HepG2 (cell line): ENCODE results near the gene SERINC5. TPM values are rescaled to one million over a fixed set of nuclear protein-coding genes. Genes with fewer than 3 reads are reported as not detected.
"Not testable (repeated sequence)": the region's sequence is repeated elsewhere in the genome, so short reads cannot be mapped to it uniquely, and the experiment has no call there.

Experiments used
- ATAC-seq: fragments of 200-7000 bp; cut with Tn5 transposase; 3 replicates; pipeline ENCODE4 v1.9.1; 2020; ENCODE audit warnings: mild to moderate bottlenecking, moderate library complexity
- BruUV-seq: library from RNA; stranded (reverse); fragments of 400-500 nt; replicated peaks from 2 replicates; lab custom pipeline; 2021; lab: Mats Ljungman, UMichigan
- CTCF ChIA-PET: fragments of 300-600 bp; formaldehyde crosslinking; extraction: SDS; loops from one replicate; lab custom pipeline; 2021; ENCODE audit warnings: low total read pairs, inconsistent platforms, low intra/inter-chr PET ratio; lab: Yijun Ruan, JAX
- POLR2A ChIA-PET: fragments of 350-600 bp; sonication (Branson Sonifier 250); formaldehyde crosslinking; loops from one replicate; lab custom pipeline; 2020; ENCODE audit warnings: antibody characterized with exemption, inconsistent platforms; lab: Yijun Ruan, JAX
- DNase-seq: peaks from one replicate; pipeline ENCODE4 v3.0.0-alpha.2; 2015; ENCODE audit warnings: low spot score
- FAIRE-seq: peaks from 3 replicates; lab custom pipeline; 2011; peaks lifted over from hg19 to GRCh38; lab: Jason Lieb, UNC
- H2AFZ ChIP-seq: one replicate; pipeline ENCODE4 v1.6.1; 2011; ENCODE audit warnings: low read length, inconsistent platforms
- H3K27ac ChIP-seq: fragments of 300-600 bp; 3 replicates; pipeline ENCODE4 v1.8.0; 2011; ENCODE audit warnings: mixed run types, mild to moderate bottlenecking, mixed read lengths, low read length, inconsistent platforms; ENCODE audit not compliant: insufficient read depth; ENCODE audit errors: extremely low read length
- H3K27me3 ChIP-seq, 2 experiments: fragments of 200-600 bp in 1 of 2; 2 replicates in 1 of 2; 3 replicates in 1 of 2; pipeline versions ENCODE4 v1.6.0 to v1.8.0; 2011; ENCODE audit warnings: low read length in 2 of 2, mild to moderate bottlenecking in 2 of 2, moderate library complexity in 2 of 2, inconsistent platforms in 1 of 2; ENCODE audit not compliant: insufficient read depth in 2 of 2, control insufficient read depth in 1 of 2
- H3K36me3 ChIP-seq, 2 experiments: fragments of 200-600 bp in 1 of 2; replicated peaks in 1 of 2; 2 replicates in 1 of 2; 3 replicates in 1 of 2; pipeline versions ENCODE4 v1.5.1 to v1.8.0; 2011; ENCODE audit warnings: low read length in 2 of 2, inconsistent platforms in 1 of 2; ENCODE audit not compliant: insufficient read depth in 2 of 2, control insufficient read depth in 1 of 2
- H3K4me1 ChIP-seq: 2 replicates; pipeline ENCODE4 v1.5.1; 2012; ENCODE audit warnings: low read length, inconsistent platforms; ENCODE audit not compliant: insufficient read depth
- H3K4me2 ChIP-seq: 2 replicates; pipeline ENCODE4 v1.6.0; 2011; ENCODE audit warnings: low read depth, low read length, inconsistent platforms
- H3K4me3 ChIP-seq, 3 experiments: fragments of 200-600 bp in 1 of 3; sonication (generic), shearing (Covaris generic) in 1 of 3; replicated peaks in 1 of 3; 2 replicates each; pipeline ENCODE4 v1.5.1; 2011 to 2016; ENCODE audit warnings: low read length in 3 of 3, inconsistent platforms in 2 of 3, low read depth in 2 of 3, mild to moderate bottlenecking in 2 of 3, control low read depth in 1 of 3, mixed read lengths in 1 of 3; ENCODE audit not compliant: insufficient read depth in 1 of 3
- H3K79me2 ChIP-seq: one replicate; pipeline ENCODE4 v1.6.1; 2011; ENCODE audit warnings: low read length, inconsistent platforms; ENCODE audit not compliant: insufficient read depth
- H3K9ac ChIP-seq: 2 replicates; pipeline ENCODE4 v1.6.0; 2011; ENCODE audit warnings: mild to moderate bottlenecking, low read depth, low read length, inconsistent platforms; ENCODE audit not compliant: insufficient read depth
- H3K9me3 ChIP-seq: 2 replicates; pipeline ENCODE4 v1.5.1; 2012; ENCODE audit warnings: mild to moderate bottlenecking, low read length
- H4K20me1 ChIP-seq: 2 replicates; pipeline ENCODE4 v1.6.0; 2011; ENCODE audit warnings: inconsistent platforms, mild to moderate bottlenecking, low read length, moderate library complexity; ENCODE audit not compliant: insufficient read depth
- AGO2 ChIP-seq: fragments of 200-400 bp; formaldehyde crosslinking; optimal IDR thresholded peaks from 2 replicates; pipeline ENCODE3; 2017; ENCODE audit warnings: mild to moderate bottlenecking, low read depth, low read length, moderate library complexity
- HMGA1 ChIP-seq: sonication (generic); formaldehyde crosslinking; conservative IDR thresholded peaks from 2 replicates; pipeline ENCODE4 v1.4.0; 2020; ENCODE audit warnings: missing genetic modification reagents
- SP5 ChIP-seq: IDR thresholded peaks from 2 replicates; pipeline ENCODE4 v1.6.1; 2016; ENCODE audit warnings: low read depth, borderline replicate concordance
- ZBTB46 ChIP-seq: sonication (generic); formaldehyde crosslinking; IDR thresholded peaks from 2 replicates; pipeline ENCODE4 v1.4.0; 2020; ENCODE audit warnings: mild to moderate bottlenecking, missing genetic modification reagents, borderline replicate concordance
- ZNF567 ChIP-seq: sonication (generic); formaldehyde crosslinking; IDR thresholded peaks from 2 replicates; pipeline ENCODE4 v1.8.1; 2023; ENCODE audit warnings: mild to moderate bottlenecking, missing genetic modification reagents, borderline replicate concordance
- WGBS: methylation state at CpG from one replicate; pipeline ENCODE4 v1.1.6; 2017; ENCODE audit warnings: low lambda C conversion rate; 5-methylcytosine and 5-hydroxymethylcytosine counted together
- in situ Hi-C: cut with HindIII; loops from 2 replicates; pipeline ENCODE4 v1.10.0; 2017; ENCODE audit warnings: low pct_unique_long_range_greater_than_20kb; ENCODE audit not compliant: extremely low pct_ligation_motif_present
- intact Hi-C: fragments of 100-400 bp; cut with micrococcal nuclease; formaldehyde crosslinking; loops from one replicate; pipeline ENCODE4 v1.10.0; 2022; ENCODE audit not compliant: unreplicated experiment
- polyA plus RNA-seq, 8 experiments: library from polyadenylated mRNA; depleted of rRNA in 3 of 8; stranded (reverse) in 7 of 8; unstranded in 1 of 8; fragments of >200 nt; fragmentation: Illumina TruSeq in 4 of 8; extraction: Trizol in 4 of 8; gene quantifications; 2 replicates each; pipeline versions ENCODE4 v1.2.1 to v1.2.3, GENCODE V29; 2011 to 2016; ENCODE audit warnings: low read depth in 4 of 8, missing spikeins in 1 of 8, mixed read lengths in 1 of 8; ENCODE audit not compliant: insufficient read depth in 1 of 8
- total RNA-seq, 5 experiments: library from RNA; depleted of rRNA; stranded (reverse); fragments of >200 nt; fragmentation: Illumina TruSeq; extraction: Trizol; gene quantifications; 2 replicates each; pipeline ENCODE4 v1.2.3, GENCODE V29; 2016; ENCODE audit warnings: low read depth in 1 of 5

Gene SERINC5
- total and polyA plus RNA-seq, 2 of the 13 experiments (the other 11 are each of a cell fraction or from before 2014, with no cell fraction given), result 17.3 to 22.8 TPM

- H3K79me2 ChIP-seq, H3K27ac ChIP-seq, H3K4me2 ChIP-seq, H3K4me1 ChIP-seq, H3K9ac ChIP-seq, H3K27me3 ChIP-seq, in situ Hi-C loops, H3K4me3 ChIP-seq, ATAC-seq, H4K20me1 ChIP-seq, POLR2A ChIA-PET, H2AFZ ChIP-seq, H3K9me3 ChIP-seq, CTCF ChIA-PET, BruUV-seq, intact Hi-C loops, H3K36me3 ChIP-seq, FAIRE-seq, DNase-seq: not testable (repeated sequence)
- no CpG with 5 or more reads among the region's 27 CpGs for WGBS
Observed at GRCh38 chr5:80300796-80301195, 44.9 kb upstream of the SERINC5 start.

GRCh38 chr5:80300125-80300524 is 44.3 kb upstream of the SERINC5 start:
- WGBS, result 43% methylated on average over 3 of the region's 8 CpGs
- no peak for ATAC-seq
- CTCF ChIA-PET, result no interaction called here
- no peaks in the 10 kb centered on the region for H3K4me1 ChIP-seq
- H3K9me3 ChIP-seq, result no peaks in the 10 kb centered on the region
- BruUV-seq, result no TSS peak
- no peak overlapping the region for H3K27ac ChIP-seq
- H3K4me2 ChIP-seq, result no peak overlapping the region
- H4K20me1 ChIP-seq, result no peaks in the 10 kb centered on the region
- no peaks in the 10 kb centered on the region; a peak in 1 of 5 replicates for H3K27me3 ChIP-seq
- H2AFZ ChIP-seq, result no peak overlapping the region
- no peak for FAIRE-seq
- H3K4me3 ChIP-seq, result no peak overlapping the region
- TF ChIP-seq ZNF567 (no peak), SP5 (CRISPR knock-in tag) (no peak), AGO2 (no peak), ZBTB46 (no peak), HMGA1 (no peak)
- intact Hi-C loops, result no loop called here
- no peaks in the 10 kb centered on the region for H3K79me2 ChIP-seq
- no peak overlapping the region for H3K9ac ChIP-seq
- in situ Hi-C loops, result no loop called here
- DNase-seq, result no peak
- no peaks in the 10 kb centered on the region for H3K36me3 ChIP-seq
- POLR2A ChIA-PET, result no interaction called here
